OCI-LY3 (cell line): ENCODE measurements around the gene CEP162.

Source experiments
- H2AFZ ChIP-seq: fragments of 200-600, 300-600 bp; shearing (Covaris generic); 2 replicates; pipeline ENCODE4 v1.6.0; 2014; ENCODE audit warnings: antibody characterized with exemption, low read depth, low read length
- H3K27ac ChIP-seq: fragments of 200-600, 300-600 bp; sonication (generic); 2 replicates; pipeline ENCODE4 v1.5.1; 2014; ENCODE audit warnings: mild to moderate bottlenecking, low read length, moderate library complexity, mixed read lengths
- H3K27me3 ChIP-seq: fragments of 200-600, 300-600 bp; sonication (generic); 2 replicates; pipeline ENCODE4 v1.6.1; 2014; ENCODE audit warnings: low read depth, low read length, mixed read lengths
- H3K36me3 ChIP-seq: fragments of 200-600, 300-600 bp; sonication (generic); replicated peaks from 2 replicates; pipeline ENCODE3; 2014; ENCODE audit warnings: low read depth, low read length, mixed read lengths
- H3K4me1 ChIP-seq: fragments of 300-600, 200-600 bp; sonication (generic); 2 replicates; pipeline ENCODE4 v1.6.1; 2014; ENCODE audit warnings: low read length, mixed read lengths
- H3K4me2 ChIP-seq: fragments of 200-600, 300-600 bp; sonication (generic); 2 replicates; pipeline ENCODE4 v1.6.1; 2014; ENCODE audit warnings: low read length, mixed read lengths
- H3K4me3 ChIP-seq: fragments of 300-600, 200-600 bp; sonication (generic); 2 replicates; pipeline ENCODE4 v1.5.1; 2014; ENCODE audit warnings: antibody characterized with exemption, mild to moderate bottlenecking, low read length, moderate library complexity
- H3K79me2 ChIP-seq: fragments of 300-600, 200-600 bp; shearing (Covaris generic); 2 replicates; pipeline ENCODE4 v1.6.1; 2014; ENCODE audit warnings: mild to moderate bottlenecking, low read length, mixed read lengths
- H3K9ac ChIP-seq: fragments of 300-600, 200-600 bp; shearing (Covaris generic); 2 replicates; pipeline ENCODE4 v1.6.0; 2014; ENCODE audit warnings: mild to moderate bottlenecking, low read length, moderate library complexity
- H3K9me3 ChIP-seq: fragments of 200-600, 300-600 bp; shearing (Covaris generic); 2 replicates; pipeline ENCODE4 v1.6.1; 2014; ENCODE audit warnings: low read length, mixed read lengths; ENCODE audit not compliant: insufficient read depth
- H4K20me1 ChIP-seq: fragments of 200-600, 300-600 bp; sonication (generic); 2 replicates; pipeline ENCODE4 v1.6.1; 2016; ENCODE audit warnings: low read length, mixed read lengths; ENCODE audit not compliant: insufficient read depth
- EZH2phosphoT487 ChIP-seq: fragments of 200-600 bp; shearing (Covaris generic); IDR thresholded peaks from 2 replicates; pipeline ENCODE4 v1.6.1; 2018; ENCODE audit warnings: antibody characterized with exemption, mixed run types, low read depth
- TF ChIP-seq, protein P1 (sequence below): fragments of 200-600, 300-600 bp; sonication (generic); IDR thresholded peaks from 2 replicates; pipeline ENCODE4 v1.5.1; 2014; ENCODE audit warnings: antibody characterized with exemption, low read length, low read depth

The CEP162 gene

GRCh38 chr6:84074988-84075781 lies 152.3 kb downstream of the CEP162 start:
- Histone ChIP-seq H3K27ac (no peak overlapping the region), H3K4me3 (no peak overlapping the region), H2AFZ (no peak overlapping the region)

More at GRCh38 chr6:84074988-84075781, 152.3 kb downstream of the CEP162 start:
- Histone ChIP-seq H3K9ac (no peak overlapping the region), H3K4me1 (0 out of 2 replicates have a peak, but pooled peaks cover under 1% of the 10 kb centered on the region), H3K27me3 (no peaks in the 10 kb centered on the region), H4K20me1 (no peaks in the 10 kb centered on the region), H3K9me3 (no peaks in the 10 kb centered on the region), H3K36me3 (no peaks in the 10 kb centered on the region), H3K4me2 (no peak overlapping the region), H3K79me2 (no peaks in the 10 kb centered on the region)
- TF ChIP-seq, protein P1, sequence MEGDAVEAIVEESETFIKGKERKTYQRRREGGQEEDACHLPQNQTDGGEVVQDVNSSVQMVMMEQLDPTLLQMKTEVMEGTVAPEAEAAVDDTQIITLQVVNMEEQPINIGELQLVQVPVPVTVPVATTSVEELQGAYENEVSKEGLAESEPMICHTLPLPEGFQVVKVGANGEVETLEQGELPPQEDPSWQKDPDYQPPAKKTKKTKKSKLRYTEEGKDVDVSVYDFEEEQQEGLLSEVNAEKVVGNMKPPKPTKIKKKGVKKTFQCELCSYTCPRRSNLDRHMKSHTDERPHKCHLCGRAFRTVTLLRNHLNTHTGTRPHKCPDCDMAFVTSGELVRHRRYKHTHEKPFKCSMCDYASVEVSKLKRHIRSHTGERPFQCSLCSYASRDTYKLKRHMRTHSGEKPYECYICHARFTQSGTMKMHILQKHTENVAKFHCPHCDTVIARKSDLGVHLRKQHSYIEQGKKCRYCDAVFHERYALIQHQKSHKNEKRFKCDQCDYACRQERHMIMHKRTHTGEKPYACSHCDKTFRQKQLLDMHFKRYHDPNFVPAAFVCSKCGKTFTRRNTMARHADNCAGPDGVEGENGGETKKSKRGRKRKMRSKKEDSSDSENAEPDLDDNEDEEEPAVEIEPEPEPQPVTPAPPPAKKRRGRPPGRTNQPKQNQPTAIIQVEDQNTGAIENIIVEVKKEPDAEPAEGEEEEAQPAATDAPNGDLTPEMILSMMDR = no peak
- no peak for TF ChIP-seq EZH2phosphoT487
